Panc1 (cell line): ENCODE measurements around the gene CENATAC. TPM values are rescaled to one million over a fixed set of nuclear protein-coding genes. Genes with fewer than 3 reads are reported as not detected.

Source experiments
- ATAC-seq: fragments of 200-7000 bp; cut with Tn5 transposase; 2 replicates; pipeline ENCODE4 v1.9.1; 2020; ENCODE audit warnings: mild to moderate bottlenecking, moderate library complexity
- BruUV-seq: library from RNA; stranded (reverse); fragments of 400-500 nt; replicated peaks from 2 replicates; lab custom pipeline; 2021; lab: Mats Ljungman, UMichigan
- CTCF ChIA-PET: fragments of 300-600 bp; sonication (Branson Sonifier 250); formaldehyde crosslinking; loops from one replicate; lab custom pipeline; 2022; ENCODE audit warnings: antibody characterized with exemption; lab: Charles Lee
- POLR2A ChIA-PET: fragments of 300-600 bp; sonication (Branson Sonifier 250); formaldehyde crosslinking; loops from one replicate; lab custom pipeline; 2022; ENCODE audit warnings: antibody characterized with exemption; lab: Charles Lee
- DNase-seq: peaks from one replicate; pipeline ENCODE4 v3.0.0-alpha.2; 2010; ENCODE audit warnings: low read depth, low spot score
- H3K27ac ChIP-seq: 2 replicates; pipeline ENCODE4 v1.5.1; 2011; ENCODE audit warnings: mild to moderate bottlenecking, low read length, inconsistent platforms
- H3K27me3 ChIP-seq: fragments of 200-500 bp; sonication (Bioruptor generic); 2 replicates; pipeline ENCODE4 v1.6.0; 2014; ENCODE audit warnings: low read length, inconsistent platforms; ENCODE audit not compliant: control insufficient read depth, insufficient read depth
- H3K36me3 ChIP-seq: fragments of 200-500 bp; sonication (Bioruptor generic); 2 replicates; pipeline ENCODE4 v1.5.1; 2014; ENCODE audit warnings: inconsistent platforms, mild to moderate bottlenecking, low read length, moderate library complexity; ENCODE audit not compliant: control insufficient read depth, insufficient read depth
- H3K4me1 ChIP-seq: 2 replicates; pipeline ENCODE4 v1.5.1; 2011; ENCODE audit warnings: inconsistent platforms, mild to moderate bottlenecking, low read length, moderate library complexity; ENCODE audit not compliant: control insufficient read depth, insufficient read depth
- H3K4me3 ChIP-seq, 2 experiments: 2 replicates each; pipeline ENCODE4 v1.5.1; 2011 to 2012; ENCODE audit warnings: low read depth in 2 of 2, low read length in 2 of 2, mild to moderate bottlenecking in 2 of 2, inconsistent platforms in 1 of 2, moderate library complexity in 1 of 2
- H3K9me3 ChIP-seq: fragments of 200-500 bp; sonication (Bioruptor generic); 2 replicates; pipeline ENCODE4 v1.5.1; 2014; ENCODE audit warnings: low read depth, mild to moderate bottlenecking, inconsistent platforms, low read length, moderate library complexity; ENCODE audit not compliant: control insufficient read depth, insufficient read depth
- POLR2AphosphoS5 ChIP-seq: IDR thresholded peaks from 2 replicates; pipeline ENCODE4 v1.6.1; 2012; ENCODE audit warnings: mild to moderate bottlenecking, low read depth, low read length, moderate library complexity
- SIN3A ChIP-seq: IDR thresholded peaks from 2 replicates; pipeline ENCODE4 v1.6.1; 2012; ENCODE audit warnings: low read depth, mild to moderate bottlenecking, low read length, moderate library complexity, borderline replicate concordance; ENCODE audit not compliant: insufficient read depth
- TCF7L2 ChIP-seq: IDR thresholded peaks from 2 replicates; pipeline ENCODE4 v1.6.1; 2011; ENCODE audit warnings: mild to moderate bottlenecking, low read depth, low read length, inconsistent platforms
- in situ Hi-C: cut with HindIII; loops from 2 replicates; pipeline ENCODE4 v1.10.0; 2016; ENCODE audit warnings: low sequenced_read_pairs, low pct_unique_long_range_greater_than_20kb
- intact Hi-C: fragments of 100-400 bp; cut with micrococcal nuclease; formaldehyde crosslinking; loops from one replicate; pipeline ENCODE4 v1.10.0; 2022; ENCODE audit not compliant: unreplicated experiment
- total RNA-seq: library from RNA; stranded (reverse); gene quantifications from one replicate; pipeline ENCODE4 v1.2.1, GENCODE V29; 2021; ENCODE audit not compliant: unreplicated experiment
- TF ChIP-seq, protein P1 (sequence below), 2 experiments: IDR thresholded peaks; 2 replicates each; pipeline ENCODE4 v1.6.1; 2011 to 2012; ENCODE audit warnings: low read depth in 2 of 2, control low read depth in 1 of 2, low read length in 1 of 2, mild to moderate bottlenecking in 1 of 2, moderate library complexity in 1 of 2; ENCODE audit not compliant: insufficient read depth in 1 of 2
- TF ChIP-seq, protein P2 (sequence below): fragments of 450-650 bp; IDR thresholded peaks from 2 replicates; pipeline ENCODE4 v1.5.1; 2017; ENCODE audit warnings: mild to moderate bottlenecking

The CENATAC gene
- total RNA-seq, 1 experiment from 2014 or later: 45.4 TPM

DNA sequence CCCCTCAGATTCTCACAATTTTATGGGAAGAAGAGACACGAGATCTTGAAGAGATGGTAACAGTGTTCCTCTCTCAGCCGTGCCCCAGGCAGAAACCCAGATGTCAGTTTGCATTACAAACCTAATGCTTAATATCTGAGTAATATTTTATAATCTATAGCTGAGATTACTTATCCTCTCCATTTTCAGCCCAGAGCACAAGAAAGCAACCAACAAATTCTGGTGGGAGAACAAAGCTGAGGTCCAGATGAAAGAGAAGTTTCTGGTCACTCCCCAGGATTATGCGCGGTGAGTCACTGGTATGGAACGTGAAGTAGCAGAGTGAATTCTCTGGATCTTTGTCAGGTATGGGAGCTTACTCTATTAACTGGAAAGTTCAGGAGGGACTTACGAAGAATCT, 884 bp downstream of the CENATAC start:
- BruUV-seq: no TSS peak
- ChIA-PET CTCF (no interaction called here), POLR2A (interaction anchor here (0.5 to 0.6 kb wide), 2 partner anchors 19 to 40 kb away, joined by 4 read pairs; no protein-coding TSS in a partner anchor)
- H3K36me3 ChIP-seq: peaks cover 14% of the 10 kb centered on the region
- in situ Hi-C loops (no loop called here), intact Hi-C loops (no loop called here)
- H3K4me1 ChIP-seq: peaks cover 16% of the 10 kb centered on the region
- TF ChIP-seq POLR2AphosphoS5 (peak; percentile 49; the same call in 1 of the 2 replicates), TCF7L2 (peak; percentile 75), SIN3A (no peak)
- H3K27ac ChIP-seq: peak overlapping the region; percentile 83
- no peaks in the 10 kb centered on the region for H3K27me3 ChIP-seq
- H3K4me3 ChIP-seq: peak overlapping the region; percentile 75 to 91
- ATAC-seq (peak; percentile 56), DNase-seq (no peak)
- H3K9me3 ChIP-seq: no peaks in the 10 kb centered on the region

DNA sequence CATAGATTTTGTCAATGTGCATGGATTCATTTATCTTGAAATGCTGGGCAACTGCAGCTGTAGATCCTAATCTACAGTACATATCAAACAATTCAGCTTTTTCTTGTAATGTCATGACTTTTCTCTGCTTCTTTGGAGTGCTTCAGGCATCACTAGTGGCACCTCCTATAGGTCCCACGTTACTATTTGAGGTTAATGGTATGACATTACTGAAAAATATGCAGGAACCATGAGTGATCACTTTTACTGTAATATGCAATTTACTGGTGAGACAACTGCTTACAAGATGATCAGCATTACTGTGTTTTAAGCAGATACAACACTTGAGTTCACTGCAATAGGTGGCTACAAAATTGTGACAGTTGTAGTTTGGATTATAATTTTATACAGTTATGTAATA, 3.0 kb downstream of the CENATAC start:
- intact Hi-C loops: no loop called here
- no peaks in the 10 kb centered on the region for H3K9me3 ChIP-seq
- H3K27me3 ChIP-seq: no peaks in the 10 kb centered on the region
- no peak overlapping the region for H3K27ac ChIP-seq
- in situ Hi-C loops: no loop called here
- TF ChIP-seq, protein P1, sequence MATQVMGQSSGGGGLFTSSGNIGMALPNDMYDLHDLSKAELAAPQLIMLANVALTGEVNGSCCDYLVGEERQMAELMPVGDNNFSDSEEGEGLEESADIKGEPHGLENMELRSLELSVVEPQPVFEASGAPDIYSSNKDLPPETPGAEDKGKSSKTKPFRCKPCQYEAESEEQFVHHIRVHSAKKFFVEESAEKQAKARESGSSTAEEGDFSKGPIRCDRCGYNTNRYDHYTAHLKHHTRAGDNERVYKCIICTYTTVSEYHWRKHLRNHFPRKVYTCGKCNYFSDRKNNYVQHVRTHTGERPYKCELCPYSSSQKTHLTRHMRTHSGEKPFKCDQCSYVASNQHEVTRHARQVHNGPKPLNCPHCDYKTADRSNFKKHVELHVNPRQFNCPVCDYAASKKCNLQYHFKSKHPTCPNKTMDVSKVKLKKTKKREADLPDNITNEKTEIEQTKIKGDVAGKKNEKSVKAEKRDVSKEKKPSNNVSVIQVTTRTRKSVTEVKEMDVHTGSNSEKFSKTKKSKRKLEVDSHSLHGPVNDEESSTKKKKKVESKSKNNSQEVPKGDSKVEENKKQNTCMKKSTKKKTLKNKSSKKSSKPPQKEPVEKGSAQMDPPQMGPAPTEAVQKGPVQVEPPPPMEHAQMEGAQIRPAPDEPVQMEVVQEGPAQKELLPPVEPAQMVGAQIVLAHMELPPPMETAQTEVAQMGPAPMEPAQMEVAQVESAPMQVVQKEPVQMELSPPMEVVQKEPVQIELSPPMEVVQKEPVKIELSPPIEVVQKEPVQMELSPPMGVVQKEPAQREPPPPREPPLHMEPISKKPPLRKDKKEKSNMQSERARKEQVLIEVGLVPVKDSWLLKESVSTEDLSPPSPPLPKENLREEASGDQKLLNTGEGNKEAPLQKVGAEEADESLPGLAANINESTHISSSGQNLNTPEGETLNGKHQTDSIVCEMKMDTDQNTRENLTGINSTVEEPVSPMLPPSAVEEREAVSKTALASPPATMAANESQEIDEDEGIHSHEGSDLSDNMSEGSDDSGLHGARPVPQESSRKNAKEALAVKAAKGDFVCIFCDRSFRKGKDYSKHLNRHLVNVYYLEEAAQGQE (IDR thresholded peaks at IDR 0.05; ENCODE audit: insufficient read depth in 1 of 2, low read depth in 2 of 2, low read length in 1 of 2): no peak
- TF ChIP-seq SIN3A (no peak), POLR2AphosphoS5 (no peak), TCF7L2 (no peak)
- TF ChIP-seq, protein P2, sequence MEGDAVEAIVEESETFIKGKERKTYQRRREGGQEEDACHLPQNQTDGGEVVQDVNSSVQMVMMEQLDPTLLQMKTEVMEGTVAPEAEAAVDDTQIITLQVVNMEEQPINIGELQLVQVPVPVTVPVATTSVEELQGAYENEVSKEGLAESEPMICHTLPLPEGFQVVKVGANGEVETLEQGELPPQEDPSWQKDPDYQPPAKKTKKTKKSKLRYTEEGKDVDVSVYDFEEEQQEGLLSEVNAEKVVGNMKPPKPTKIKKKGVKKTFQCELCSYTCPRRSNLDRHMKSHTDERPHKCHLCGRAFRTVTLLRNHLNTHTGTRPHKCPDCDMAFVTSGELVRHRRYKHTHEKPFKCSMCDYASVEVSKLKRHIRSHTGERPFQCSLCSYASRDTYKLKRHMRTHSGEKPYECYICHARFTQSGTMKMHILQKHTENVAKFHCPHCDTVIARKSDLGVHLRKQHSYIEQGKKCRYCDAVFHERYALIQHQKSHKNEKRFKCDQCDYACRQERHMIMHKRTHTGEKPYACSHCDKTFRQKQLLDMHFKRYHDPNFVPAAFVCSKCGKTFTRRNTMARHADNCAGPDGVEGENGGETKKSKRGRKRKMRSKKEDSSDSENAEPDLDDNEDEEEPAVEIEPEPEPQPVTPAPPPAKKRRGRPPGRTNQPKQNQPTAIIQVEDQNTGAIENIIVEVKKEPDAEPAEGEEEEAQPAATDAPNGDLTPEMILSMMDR: no peak
- ATAC-seq: no peak
- no TSS peak for BruUV-seq
- ChIA-PET POLR2A (no interaction called here), CTCF (interaction anchor here (0.6 kb wide), 1 partner anchor 337 kb away, joined by 25 read pairs; no protein-coding TSS in a partner anchor)
- no peak for DNase-seq
- H3K4me3 ChIP-seq: no peak overlapping the region
- H3K4me1 ChIP-seq: peaks cover 16% of the 10 kb centered on the region
- peaks cover 14% of the 10 kb centered on the region for H3K36me3 ChIP-seq

DNA sequence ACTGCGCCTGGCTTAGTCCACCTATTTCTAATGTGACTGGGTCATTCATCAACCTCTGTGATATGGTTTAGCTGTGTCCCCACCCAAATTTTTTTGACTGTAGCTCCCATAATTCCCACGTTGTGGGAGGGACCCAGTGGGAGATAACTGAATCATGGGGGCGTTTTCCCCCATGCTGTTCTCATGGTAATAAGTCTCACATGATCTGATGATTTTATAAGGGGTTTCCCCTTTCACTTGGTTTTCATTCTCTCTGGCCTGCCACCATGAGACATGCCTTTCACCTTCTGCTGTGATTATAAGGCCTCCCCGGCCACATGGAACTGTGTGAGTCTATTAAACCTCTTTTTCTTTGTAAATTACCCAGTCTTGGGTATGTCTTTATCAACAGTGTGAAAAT, 8.7 kb downstream of the CENATAC start:
- no peak for ATAC-seq
- CTCF ChIA-PET: no interaction called here

More for the DNA sequence above, 8.7 kb downstream of the CENATAC start:
- Histone ChIP-seq H3K4me1 (no peaks in the 10 kb centered on the region), H3K36me3 (no peaks in the 10 kb centered on the region), H3K27me3 (no peaks in the 10 kb centered on the region), H3K9me3 (no peaks in the 10 kb centered on the region), H3K27ac (no peak overlapping the region), H3K4me3 (no peak overlapping the region)
- DNase-seq: no peak
- POLR2A ChIA-PET: no interaction called here
- in situ Hi-C loops (no loop called here), intact Hi-C loops (no loop called here)
- no TSS peak for BruUV-seq
- TF ChIP-seq TCF7L2: no peak
- TF ChIP-seq, protein P2: no peak
- no peak for TF ChIP-seq SIN3A
- TF ChIP-seq POLR2AphosphoS5: no peak
- TF ChIP-seq, protein P1 (IDR thresholded peaks at IDR 0.05; ENCODE audit: insufficient read depth in 1 of 2, low read depth in 2 of 2, low read length in 1 of 2): no peak
